GM19043 (cell line): ENCODE data around the gene ANKZF1.

ENCODE experiments used
- ATAC-seq: cut with Tn5 transposase; IDR thresholded peaks from one replicate; pipeline ENCODE4 v1.9.1; 2021; ENCODE audit warnings: low read depth; ENCODE audit not compliant: unreplicated experiment

ANKZF1 gene

GRCh38 chr2:219207134-219207883, 22.3 kb upstream of the ANKZF1 start:
- no peak for ATAC-seq

- ATAC-seq: no peak
Measured at GRCh38 chr2:219207884-219208740, 21.5 kb upstream of the ANKZF1 start.

GRCh38 chr2:219209236-219210195, 20.1 kb upstream of the ANKZF1 start:
- ATAC-seq: no peak

- ATAC-seq: no peak
Measured at GRCh38 chr2:219210196-219210885, 19.3 kb upstream of the ANKZF1 start.

GRCh38 chr2:219210886-219211362, 18.7 kb upstream of the ANKZF1 start:
- ATAC-seq: no peak

- ATAC-seq: no peak
Measured at GRCh38 chr2:219213026-219213415, 16.6 kb upstream of the ANKZF1 start.

GRCh38 chr2:219213486-219214071, 16.0 kb upstream of the ANKZF1 start:
- no peak for ATAC-seq

- no peak for ATAC-seq
Measured at GRCh38 chr2:219214141-219214540, 15.5 kb upstream of the ANKZF1 start.

- no peak for ATAC-seq
Measured at GRCh38 chr2:219214786-219215185, 14.8 kb upstream of the ANKZF1 start.

- ATAC-seq: no peak
Measured at GRCh38 chr2:219215871-219216534, 13.6 kb upstream of the ANKZF1 start.

- no peak for ATAC-seq
Measured at GRCh38 chr2:219216535-219216915, 13.1 kb upstream of the ANKZF1 start.

- peak; percentile 17 for ATAC-seq
Measured at GRCh38 chr2:219218217-219218731, 11.3 kb upstream of the ANKZF1 start.

- peak; percentile 76 for ATAC-seq
Measured at GRCh38 chr2:219218732-219219701, 10.6 kb upstream of the ANKZF1 start, which contains the start of gene ABCB6. ABCB6 (minus strand) TSS chr2:219218958; CDS start chr2:219218673, 285 bp downstream.

- ATAC-seq: no peak
Measured at GRCh38 chr2:219219784-219220532, 9.6 kb upstream of the ANKZF1 start.

GRCh38 chr2:219220652-219221402, 8.8 kb upstream of the ANKZF1 start:
- ATAC-seq: no peak

GRCh38 chr2:219221957-219222518, 7.6 kb upstream of the ANKZF1 start:
- ATAC-seq: no peak
